ENCODE measurements around the gene SARM1.

- no peak for TF ChIP-seq CTCF (IDR thresholded peaks at IDR 0.05; ENCODE audit: low read length)
- no peak for TF ChIP-seq EZH2phosphoT487 (IDR thresholded peaks at IDR 0.05; ENCODE audit: low read length)
Observed at GRCh38 chr17:28404812-28405570, 33.5 kb downstream of the SARM1 start.
